Measurements from ENCODE around the gene SAMD8.

DNA sequence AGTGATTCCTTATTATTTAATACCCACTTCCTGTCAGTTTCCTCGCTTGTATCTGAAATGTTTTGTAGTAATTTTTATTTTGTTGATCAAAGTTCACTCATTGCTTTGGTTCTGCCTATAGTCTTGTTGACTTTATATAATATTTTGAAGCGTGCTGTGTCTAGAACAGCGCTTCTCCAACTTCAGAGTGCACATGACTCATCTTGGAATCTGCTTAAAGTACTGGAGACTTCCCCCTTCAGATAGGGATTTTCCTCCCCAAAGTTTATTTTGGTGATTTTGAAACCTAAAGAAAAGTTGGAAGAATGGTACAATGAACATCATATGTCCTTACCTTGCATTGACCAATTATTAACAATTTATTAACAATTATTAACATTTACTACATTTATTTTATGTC is 118.5 kb downstream of the SAMD8 start:
- TF ChIP-seq, protein P1, sequence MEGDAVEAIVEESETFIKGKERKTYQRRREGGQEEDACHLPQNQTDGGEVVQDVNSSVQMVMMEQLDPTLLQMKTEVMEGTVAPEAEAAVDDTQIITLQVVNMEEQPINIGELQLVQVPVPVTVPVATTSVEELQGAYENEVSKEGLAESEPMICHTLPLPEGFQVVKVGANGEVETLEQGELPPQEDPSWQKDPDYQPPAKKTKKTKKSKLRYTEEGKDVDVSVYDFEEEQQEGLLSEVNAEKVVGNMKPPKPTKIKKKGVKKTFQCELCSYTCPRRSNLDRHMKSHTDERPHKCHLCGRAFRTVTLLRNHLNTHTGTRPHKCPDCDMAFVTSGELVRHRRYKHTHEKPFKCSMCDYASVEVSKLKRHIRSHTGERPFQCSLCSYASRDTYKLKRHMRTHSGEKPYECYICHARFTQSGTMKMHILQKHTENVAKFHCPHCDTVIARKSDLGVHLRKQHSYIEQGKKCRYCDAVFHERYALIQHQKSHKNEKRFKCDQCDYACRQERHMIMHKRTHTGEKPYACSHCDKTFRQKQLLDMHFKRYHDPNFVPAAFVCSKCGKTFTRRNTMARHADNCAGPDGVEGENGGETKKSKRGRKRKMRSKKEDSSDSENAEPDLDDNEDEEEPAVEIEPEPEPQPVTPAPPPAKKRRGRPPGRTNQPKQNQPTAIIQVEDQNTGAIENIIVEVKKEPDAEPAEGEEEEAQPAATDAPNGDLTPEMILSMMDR (IDR thresholded peaks at IDR 0.05; ENCODE audit: poor library complexity): no peak
- TF ChIP-seq EZH2 (IDR thresholded peaks at IDR 0.05; ENCODE audit: borderline replicate concordance): no peak
